Pons (tissue), 1 donor: ENCODE measurements around the gene JKAMP.
A peak's percentile ranks its signal among the peaks of the same experiment; 100 is the strongest.
"Not testable (repeated sequence)": the region's sequence is repeated elsewhere in the genome, so short reads cannot be mapped to it uniquely, and the experiment has no call there.

Source experiments
- DNase-seq: peaks from one replicate; pipeline ENCODE4 v3.0.0-alpha.2; 2016; ENCODE audit warnings: low spot score

Gene JKAMP, protein sequence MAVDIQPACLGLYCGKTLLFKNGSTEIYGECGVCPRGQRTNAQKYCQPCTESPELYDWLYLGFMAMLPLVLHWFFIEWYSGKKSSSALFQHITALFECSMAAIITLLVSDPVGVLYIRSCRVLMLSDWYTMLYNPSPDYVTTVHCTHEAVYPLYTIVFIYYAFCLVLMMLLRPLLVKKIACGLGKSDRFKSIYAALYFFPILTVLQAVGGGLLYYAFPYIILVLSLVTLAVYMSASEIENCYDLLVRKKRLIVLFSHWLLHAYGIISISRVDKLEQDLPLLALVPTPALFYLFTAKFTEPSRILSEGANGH

DNA sequence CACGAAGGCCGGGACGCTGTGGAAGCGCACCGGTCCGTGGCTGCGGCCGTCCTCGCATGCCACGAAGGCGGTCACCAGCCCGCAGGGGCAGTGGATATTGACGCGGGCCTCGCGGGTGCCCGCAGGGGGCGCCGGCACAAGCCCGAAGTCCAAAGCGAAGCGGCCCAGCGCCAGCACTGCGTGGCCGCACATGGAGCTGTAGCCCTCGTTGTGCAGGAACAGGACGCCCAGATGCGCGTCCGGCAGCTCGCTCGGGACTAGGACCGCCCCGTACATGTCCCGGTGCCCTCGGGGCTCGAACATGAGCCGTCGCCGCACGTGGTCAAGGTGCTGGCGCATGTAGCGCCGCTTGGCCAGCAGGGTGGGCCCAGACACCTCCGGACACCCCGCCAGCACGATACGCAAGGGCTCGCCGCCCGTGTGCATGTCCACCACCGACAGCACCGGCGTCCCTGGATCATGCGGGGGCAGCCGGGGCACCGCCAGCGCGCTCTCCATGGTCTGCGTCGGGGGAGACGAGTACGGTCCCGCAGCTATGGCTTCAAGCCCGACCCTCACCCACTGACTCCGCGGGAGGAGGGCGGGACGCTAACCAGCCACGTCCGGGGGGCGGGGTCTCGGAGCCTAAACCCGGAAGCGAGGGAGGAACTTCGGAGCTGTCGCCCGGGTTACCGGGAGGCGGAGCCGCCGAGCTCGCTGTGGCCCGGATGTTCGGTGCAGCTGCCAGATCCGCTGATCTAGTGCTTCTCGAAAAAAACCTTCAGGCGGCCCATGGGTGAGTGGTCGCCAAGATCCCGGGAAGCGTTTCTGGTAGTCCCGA lies at the start of gene JKAMP, which contains the start of gene L3HYPDH:
Gene JKAMP (plus strand): TSS at position 699 of the 820 bp plus-strand sequence. CDS start 73 bp downstream, at position 772.
Gene L3HYPDH (minus strand): TSS at position 590 of the 820 bp plus-strand sequence. CDS start 92 bp downstream, at position 498.
- peak; percentile 95 for DNase-seq

DNA sequence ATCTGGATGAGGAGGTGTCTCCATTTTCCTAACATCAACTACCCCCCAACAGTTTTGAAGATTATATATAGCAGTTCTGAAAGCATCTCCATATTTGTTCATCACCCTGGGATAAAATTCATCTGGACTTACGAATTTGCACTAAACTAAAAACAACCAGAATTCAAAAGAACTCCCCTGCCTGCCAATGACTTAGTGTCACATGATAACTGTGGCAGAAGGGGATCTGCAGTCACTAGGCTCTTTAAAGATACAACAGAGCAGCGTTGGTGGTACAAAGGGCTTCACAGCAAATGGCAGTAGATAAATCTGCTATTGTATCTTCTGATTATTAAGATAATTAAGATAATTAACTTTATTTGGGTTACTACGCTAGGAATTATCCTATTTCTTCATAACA lies 49.2 kb upstream of the JKAMP start:
- DNase-seq, result peak; percentile 39

DNA sequence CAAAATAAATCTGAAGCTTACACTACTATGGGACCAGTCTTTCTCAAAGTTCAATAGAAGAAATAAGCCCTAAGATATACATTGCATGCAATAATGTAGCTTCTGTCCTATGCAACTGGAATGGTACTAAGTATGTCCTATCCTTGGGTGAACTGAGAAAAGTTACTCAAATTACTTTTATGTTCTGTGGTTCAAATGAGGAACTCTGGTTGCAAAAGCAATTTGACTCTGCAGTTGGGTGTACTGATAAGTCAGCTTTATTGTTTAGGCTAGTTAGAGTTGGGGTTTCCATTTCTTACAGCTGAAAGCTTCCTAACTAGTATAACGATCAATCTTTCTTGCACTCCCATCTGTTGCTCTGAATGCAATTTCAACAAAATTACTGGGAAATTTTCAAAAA lies 48.3 kb upstream of the JKAMP start:
- DNase-seq, result no peak

DNA sequence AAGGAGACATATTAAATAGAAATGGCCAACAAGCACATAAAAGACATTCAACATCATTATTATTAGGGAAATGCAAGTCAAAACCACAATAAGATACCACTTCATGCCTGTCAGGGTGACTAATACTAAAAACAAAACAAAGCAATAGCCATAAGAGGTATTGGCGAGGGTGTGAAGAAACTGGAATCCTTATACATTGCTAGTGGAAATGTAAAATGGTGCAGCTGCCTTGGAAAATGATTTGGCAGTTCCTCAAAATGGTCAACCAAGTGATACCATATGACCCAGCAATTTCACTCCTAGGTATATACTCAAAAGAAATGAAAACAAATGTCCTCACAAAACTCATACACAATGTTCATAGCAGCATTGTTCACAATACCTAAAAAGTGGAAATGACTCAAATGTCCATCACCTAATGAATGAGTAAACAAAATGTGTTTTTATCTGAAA lies 46.1 kb upstream of the JKAMP start:
- no peak for DNase-seq

DNA sequence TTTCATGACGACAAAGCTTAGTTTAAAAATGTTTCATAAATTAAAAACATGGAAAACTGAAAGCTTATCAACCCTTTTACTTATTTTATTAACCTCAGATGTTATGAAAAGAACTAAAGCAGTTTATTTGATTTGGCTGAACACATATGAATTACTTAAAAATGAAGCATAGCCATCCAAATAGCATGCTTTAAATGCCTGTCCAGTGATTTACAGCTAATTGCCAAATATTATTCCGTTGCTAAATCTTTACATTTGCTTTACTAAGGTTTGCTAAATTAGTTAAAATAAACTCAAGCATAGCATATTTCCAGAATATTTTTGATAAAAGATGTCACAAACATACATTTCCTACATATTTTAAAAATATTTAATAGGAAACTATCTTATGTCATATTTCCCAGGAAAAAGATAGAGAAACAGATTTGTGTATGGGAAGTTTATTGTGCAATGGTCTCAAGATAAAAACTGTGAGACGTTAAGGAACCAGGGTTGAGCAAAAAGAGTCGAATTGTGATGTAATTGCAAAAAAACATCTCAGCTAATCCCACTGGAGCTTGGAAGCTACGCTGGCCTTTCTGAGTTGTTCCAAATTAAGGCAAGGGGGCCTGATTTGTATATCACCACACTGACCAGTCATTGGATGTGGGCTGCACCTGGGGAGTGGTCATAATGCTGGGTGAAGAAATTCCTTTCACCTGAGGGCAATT lies 44.9 kb upstream of the JKAMP start:
- DNase-seq, result no peak

DNA sequence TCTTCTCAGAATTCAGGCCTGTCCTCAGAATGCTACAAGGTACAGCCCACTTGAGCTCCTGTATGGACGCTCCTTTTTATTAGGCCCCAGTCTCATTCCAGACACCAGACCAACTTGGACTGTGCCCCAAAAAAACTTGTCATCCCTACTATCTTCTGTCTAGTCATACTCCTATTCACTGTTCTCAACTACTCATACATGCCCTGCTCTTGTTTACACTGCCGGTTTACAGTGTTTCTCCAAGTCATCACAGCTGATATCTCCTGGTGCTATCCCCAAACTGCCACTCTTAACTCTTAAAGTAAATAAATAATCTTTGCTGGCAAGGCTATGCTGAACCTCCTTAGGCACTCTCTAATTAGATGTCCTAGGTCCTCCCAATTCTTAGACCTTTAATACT lies 35.6 kb upstream of the JKAMP start:
- not testable (repeated sequence) for DNase-seq

- no peak for DNase-seq
Observed at GRCh38 chr14:59450716-59451115, 33.6 kb upstream of the JKAMP start.

DNA sequence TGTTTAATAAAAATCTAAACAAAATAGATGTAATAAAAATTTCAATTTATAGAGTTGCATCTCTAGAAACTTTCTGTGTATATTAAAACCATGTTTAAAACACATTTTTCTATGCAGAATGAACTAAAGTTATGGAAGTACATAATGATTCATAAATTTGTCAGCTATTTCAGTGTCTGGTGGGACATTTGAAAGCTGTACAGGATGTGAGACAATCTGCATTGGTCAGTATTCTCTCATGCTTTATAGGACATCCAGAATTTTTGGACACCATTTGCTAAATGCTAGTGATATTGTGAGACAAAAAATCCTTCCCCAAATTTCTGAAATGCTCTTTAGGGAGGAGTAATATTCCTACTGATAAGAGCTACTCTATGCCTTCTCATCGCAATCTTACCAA lies 32.5 kb upstream of the JKAMP start:
- no peak for DNase-seq

- no peak for DNase-seq
Observed at GRCh38 chr14:59454139-59454538, 30.2 kb upstream of the JKAMP start.

DNA sequence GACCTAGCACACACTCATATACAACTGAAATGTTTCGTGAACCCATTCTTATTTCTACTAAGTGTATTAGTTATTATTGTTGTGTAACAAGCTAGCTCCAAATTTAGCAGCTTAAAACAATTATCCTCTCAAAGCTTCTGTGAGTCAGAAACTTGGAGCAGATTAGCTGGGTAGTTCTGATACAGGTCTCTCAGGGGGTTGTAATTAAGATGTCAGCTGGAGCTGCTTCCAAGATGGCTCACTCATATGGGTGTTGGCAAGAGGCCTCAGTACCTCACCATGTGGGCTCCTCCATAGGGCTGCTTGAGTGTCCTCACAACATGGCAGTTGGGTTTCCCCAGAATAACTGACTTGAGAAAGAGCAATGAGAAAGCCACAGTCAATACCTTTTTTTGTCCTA lies 28.9 kb upstream of the JKAMP start:
- DNase-seq, result no peak

DNA sequence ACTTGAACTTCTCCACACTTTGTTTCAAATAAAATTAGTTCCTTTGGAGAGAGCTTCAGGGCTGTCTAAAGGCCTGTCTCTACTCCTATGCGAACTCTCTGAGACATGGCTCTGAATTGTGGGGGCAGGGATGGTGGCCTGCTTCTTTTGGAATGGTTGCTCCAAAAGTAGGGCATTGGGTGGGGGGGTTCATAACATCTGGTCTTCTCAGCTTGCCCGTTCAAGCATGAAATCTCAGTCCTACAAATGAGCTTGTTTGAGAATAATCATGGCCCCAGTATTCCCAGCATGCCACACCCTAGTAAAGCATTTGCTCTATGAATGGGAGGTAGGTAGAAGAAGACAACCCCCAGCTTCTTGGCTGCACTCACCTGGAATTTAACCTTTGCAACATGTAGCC lies 25.8 kb upstream of the JKAMP start:
- no peak for DNase-seq

DNA sequence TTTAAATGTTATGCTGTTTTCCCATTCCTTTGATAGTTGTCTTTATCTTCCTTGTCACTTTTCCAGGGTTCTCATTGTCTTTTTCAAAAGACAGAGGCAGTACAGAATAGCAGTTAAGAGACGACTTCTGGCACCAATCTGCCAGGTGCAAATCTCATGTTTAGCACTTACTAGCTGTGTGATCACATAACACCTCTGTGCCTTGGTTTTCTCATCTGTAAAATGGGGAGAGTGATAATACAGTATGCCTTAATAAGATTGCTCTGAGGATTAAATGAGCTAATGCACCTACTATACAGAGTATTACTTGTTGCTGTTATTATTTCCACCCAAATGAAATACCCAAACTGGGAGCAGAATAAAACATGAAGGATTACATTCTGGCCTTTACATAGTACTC lies 23.9 kb upstream of the JKAMP start:
- DNase-seq, result no peak

DNA sequence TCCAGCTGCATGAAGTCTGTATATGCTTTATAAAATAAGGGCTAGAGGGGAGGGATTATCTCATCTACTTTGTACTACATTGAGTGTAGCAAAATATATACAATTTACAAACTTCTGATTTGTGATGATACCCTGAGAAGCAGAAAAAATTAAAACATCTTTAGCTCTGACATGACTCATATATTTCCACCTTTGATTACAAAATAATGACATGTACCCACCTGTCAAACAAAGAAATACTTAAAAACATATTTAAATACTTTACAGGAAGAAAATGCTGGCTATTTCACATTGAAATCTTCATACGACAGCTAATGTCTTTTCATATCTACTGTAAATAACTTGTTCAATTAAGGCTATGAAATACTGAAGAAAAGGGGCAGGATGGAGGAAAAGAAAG lies 22.4 kb upstream of the JKAMP start:
- no peak for DNase-seq

DNA sequence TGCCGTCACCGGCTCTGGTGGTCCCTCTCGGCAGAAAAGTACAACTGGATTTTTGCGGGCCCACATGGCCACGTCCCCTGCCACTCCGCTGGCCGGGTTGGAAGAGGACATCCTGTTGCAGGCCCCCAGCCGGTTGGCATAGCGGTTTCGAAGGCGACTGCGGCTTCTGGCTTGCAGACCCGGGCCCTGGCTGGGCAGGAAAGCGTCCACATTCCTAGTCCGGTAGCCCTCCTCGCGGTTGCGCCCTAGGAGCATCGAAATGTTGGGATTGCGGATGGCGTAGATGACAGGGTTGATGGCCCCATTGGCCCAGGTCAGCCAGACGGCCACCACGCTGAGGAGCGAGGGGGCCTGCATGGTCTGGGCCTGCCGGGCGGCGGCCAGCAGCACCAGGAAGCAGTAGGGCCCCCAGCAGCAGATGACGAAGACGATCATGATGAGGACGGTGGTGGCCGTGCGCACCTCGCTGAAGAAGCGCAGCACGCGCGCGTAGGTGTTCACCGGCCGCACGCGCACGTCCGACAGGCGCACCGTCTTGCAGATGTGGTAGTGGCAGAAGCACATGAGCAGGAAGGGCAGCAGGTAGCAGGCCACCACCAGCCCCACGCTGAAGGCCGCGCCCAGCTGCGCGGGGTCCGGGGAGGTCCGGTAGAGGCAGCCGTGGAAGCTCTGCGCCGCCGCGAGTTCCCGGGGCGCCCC lies 20.4 kb upstream of the JKAMP start:
- no peak for DNase-seq

GRCh38 chr14:59464486-59465315 lies 19.6 kb upstream of the JKAMP start:
- no peak for DNase-seq

DNA sequence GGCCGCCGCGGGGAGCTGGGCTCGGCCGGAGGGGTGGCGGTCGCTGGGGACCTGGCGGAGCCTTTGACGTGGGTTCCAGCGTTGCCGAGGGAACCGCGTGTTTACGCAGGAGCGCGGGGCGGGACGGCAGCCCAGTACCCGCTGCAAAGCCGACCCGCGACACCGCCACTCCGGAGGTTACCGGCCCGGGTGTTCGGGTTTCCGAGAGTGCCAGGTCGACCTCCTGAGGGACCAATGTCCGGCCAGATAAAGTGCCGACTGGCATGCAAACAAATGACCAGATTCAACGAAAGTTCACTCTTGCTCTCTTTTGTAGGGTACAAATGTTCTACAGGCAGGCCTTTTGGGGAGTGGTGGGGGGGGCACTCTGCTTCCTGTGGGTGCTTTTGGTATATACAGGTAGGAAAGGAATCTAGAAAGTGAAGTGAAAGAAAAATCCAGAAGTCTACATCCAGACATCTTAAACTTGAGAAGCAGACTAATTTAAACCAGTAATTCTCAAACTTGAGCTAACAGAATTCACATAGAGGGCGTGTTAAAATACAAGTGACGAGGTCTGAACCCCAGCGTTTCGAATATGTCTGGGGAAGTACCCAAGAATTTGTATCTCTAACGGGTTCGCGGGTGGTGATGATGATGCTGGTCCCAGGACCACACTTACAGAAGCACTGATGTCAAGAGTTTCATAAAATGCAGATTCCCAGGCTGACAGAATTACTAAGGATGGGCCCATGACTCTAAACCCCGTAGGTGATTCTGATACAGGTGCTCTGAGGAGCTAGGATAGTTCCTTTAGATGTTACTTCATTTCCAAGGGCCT lies 18.8 kb upstream of the JKAMP start, which contains the start of gene GPR135:
Gene GPR135 (minus strand): TSS at position 65 of the 820 bp plus-strand sequence. CDS start 154 bp downstream, outside the sequence.
- no peak for DNase-seq

DNA sequence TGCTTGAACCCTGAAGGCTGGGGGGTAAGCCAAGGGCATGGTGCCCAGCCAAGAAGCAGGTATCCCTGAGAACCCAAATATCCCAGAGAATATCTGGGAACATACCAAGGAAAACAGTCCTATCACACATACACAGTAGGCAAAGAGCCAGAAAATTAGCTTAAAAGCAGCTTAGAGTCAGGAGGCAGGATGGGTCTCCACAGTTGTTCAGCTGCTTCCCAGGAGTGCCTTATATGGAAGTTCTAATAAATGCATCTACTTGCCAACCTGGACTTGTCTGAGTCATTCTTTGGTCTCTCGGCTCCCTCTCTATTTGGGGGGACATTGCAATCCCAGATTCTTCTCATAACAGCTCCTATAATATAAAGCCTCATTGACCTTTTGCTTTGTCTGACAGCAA lies 10.1 kb upstream of the JKAMP start:
- no peak for DNase-seq

- DNase-seq, result no peak
Observed at GRCh38 chr14:59475709-59476108, 8.6 kb upstream of the JKAMP start.

- DNase-seq, result no peak
Observed at GRCh38 chr14:59478540-59478939, 5.8 kb upstream of the JKAMP start.

- no peak for DNase-seq
Observed at GRCh38 chr14:59480166-59480565, 4.2 kb upstream of the JKAMP start.
